NCI-H1436 (cell line): ENCODE measurements around the gene GPC6.
"Not testable (repeated sequence)": the region's sequence is repeated elsewhere in the genome, so short reads cannot be mapped to it uniquely, and the experiment has no call there.

Experiments
- DNase-seq: peaks from one replicate; lab custom pipeline; 2025; lab: John Stamatoyannopoulos, UW

Gene GPC6

GRCh38 chr13:94328381-94329041 is 1101.9 kb downstream of the GPC6 start:
- DNase-seq = no peak

DNA sequence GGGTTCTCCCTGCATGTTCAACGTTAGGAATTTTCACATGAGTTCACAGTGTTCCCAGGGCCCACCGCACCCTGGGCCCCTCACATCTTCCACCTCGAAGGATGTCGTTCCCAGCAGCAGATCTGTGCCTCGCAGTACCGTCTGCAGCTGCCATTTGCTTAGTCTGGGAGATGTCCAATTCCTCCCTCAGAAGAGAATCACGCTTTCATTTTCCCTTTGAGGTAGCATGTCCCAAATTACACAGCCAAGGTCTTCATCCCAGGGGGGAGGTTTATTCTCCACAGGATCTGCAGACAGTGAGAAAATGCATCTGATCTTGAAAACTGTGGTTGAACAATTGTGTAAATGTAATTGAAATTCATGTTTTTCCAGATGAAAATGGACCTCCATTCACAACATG is 1102.7 kb downstream of the GPC6 start:
- no peak for DNase-seq

- no peak for DNase-seq
These were observed 1103.3 kb downstream of the GPC6 start for GRCh38 chr13:94329754-94330551.

- no peak for DNase-seq
These were observed 1104.0 kb downstream of the GPC6 start for GRCh38 chr13:94330552-94331071.

DNA sequence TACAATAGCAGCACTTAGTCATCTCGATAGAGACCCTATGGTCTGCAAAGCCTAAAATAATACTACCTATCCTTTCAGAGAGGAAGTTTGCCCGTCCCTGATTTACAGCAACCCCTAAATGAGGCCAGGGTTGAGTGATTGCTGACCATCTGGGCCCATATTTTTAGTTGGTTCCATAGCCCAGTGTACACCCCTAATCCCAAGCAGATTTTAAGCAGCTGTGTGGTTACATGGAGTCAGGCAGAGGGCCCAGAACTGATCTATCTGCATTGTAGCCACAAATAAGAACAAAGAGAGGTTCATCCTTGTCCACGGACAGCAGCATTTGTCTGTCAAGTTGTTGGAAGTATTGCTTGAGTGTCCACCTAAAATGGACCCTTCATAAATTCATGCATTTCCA is 1104.7 kb downstream of the GPC6 start:
- no peak for DNase-seq

GRCh38 chr13:94332359-94333096 is 1105.9 kb downstream of the GPC6 start:
- no peak for DNase-seq

- no peak for DNase-seq
These were observed 1106.7 kb downstream of the GPC6 start for GRCh38 chr13:94333131-94333820.

GRCh38 chr13:94335761-94336526 is 1109.3 kb downstream of the GPC6 start:
- no peak for DNase-seq

DNA sequence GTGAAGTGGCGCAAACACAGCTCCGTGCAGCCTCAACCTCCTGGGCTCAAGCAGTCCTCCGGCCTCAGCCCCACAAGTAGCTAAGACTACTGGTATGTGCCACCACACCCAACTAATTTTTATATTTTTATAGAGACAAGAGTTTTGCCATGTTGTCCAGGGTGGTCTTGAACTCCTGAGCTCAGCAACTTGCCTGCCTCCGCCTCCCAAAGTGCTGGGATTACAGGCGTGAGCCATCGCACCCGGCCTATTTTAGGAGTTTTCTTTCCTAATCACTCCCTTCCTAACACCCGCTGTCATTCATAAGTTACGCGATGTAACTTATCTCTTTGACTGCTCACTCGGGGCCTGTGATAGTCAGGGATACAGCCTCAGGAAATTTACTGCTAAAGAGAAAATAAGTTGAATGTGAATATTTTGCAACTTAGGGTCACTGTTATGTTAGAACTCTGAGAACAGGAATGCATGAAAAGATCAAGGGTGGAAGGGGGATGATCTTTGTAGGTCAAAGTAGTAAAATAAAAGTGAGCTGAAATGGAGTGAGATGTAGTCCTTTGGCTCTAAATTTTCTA is 1112.6 kb downstream of the GPC6 start:
- no peak for DNase-seq

DNA sequence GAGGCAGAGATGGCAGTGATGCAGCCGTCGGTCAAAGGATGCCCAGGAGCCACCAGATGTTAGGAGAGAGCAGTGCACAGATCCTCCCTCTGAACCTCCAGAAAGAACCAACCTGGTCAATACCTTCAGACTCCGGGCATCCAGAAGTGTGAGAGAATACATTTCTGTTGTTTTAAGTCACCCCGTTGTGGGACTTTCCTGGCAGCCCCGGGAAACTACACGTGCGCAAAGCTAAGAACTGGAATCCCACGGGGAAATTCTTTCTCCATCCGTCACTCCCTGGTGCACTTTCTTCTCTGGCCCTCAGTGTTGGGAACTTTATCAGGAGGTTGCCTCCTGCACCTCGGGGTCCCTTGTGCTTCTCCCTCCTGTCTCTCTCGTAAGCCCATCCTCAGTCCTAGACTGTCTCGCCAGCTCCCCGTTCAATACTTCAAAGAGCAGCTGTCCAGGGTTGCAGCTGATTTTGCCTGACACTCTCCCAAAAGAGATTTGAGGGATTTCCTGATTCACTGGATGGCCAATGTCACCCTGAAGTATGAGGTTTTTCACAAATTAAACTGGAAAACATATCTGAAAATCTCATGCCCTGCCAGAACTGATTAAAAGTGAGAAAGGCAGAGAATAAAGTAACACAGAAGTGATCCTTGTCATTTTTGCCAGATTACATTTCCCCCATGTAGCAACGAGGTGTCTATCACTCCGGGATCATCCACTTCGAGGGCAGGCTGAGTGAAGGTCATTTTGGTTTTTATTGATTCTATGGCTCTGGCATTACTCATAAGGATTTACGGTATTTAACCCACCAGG is 1116.0 kb downstream of the GPC6 start:
- DNase-seq = no peak

DNA sequence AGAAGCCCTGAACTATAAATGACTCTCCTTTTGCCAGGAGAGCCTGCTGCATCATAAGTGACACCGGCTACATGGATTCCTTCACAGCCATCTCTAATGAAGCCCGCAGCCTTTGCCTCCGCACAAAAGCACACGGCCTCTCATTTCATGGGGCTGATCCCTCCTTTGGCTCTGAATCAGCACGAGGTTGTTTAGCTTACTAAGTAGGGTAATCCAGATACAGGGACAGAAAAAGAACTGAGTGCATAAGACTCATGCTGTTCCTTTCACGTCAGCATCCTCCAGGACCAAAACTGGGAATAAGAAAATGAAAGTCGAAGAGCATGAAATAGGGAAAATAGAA is 1116.6 kb downstream of the GPC6 start:
- DNase-seq = no peak

- DNase-seq = not testable (repeated sequence)
These were observed 1117.1 kb downstream of the GPC6 start for GRCh38 chr13:94343687-94344086.

DNA sequence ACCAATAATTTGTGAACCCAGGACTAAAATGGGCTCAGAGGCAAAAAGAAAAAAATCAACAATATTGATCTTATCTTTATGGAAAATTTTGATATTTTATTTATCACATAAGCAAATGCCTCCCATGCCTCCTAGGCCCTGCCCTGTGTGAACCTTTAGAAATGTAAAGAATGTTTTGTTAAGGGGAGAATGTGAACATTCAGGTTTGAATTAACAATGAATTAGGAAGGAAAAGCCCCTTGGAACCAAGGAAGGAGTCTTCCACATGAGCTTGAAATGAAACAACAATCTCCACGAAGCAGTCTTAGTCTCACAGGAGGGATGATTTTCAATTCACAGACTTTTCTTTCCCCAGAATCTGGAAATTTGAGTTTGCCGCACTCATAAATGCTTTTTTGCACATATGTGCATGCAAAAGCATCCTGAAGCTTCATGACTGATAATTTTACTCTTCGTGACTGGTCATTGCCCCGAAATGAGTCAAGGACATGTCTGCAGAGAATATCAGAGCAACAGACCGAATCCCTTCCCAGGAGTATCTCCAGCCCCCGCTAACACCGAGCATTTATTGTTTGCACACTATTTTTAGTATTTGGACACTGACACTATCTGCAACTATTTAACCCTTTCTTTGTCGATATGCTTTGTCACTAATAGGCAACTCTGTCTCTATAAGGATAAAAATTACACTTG is 1117.7 kb downstream of the GPC6 start:
- no peak for DNase-seq

DNA sequence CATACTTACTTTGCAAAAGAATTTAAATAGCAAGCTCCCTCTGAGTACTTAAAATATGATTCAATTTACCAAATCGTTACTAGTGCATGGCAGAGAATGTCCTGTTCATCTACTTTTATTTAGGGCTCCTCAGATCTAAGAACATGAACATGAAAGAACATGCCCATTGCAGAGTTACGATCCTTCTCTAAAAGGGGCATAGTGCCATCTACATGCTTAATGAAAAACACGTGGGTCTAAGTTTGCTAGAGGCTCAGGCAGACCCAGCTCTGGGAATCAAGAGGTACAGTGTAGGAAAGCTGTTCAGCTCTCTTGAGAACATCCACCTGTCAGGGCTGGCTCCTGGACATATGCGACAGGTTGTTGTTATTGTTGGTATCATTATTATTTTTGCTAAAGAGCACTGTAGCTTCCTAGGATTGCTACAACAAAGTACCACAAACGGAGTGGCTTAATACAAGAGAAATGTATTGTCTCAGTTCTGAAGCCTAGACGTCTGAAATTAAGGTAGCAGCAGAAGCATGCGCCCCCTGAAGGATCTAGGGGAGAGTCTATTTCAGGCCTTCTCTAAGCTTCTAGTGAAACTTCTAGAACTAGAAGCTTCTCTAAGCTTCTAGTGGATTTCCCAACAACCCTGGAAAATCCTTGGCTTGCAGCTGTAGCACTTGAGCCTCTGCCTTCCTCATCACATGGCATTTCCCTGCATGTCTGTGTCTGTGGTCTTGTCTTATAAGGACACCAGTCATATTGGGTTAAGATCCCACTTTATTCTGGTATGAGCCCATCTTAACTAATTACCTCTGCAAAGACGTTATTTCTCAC is 1119.0 kb downstream of the GPC6 start:
- peak; percentile 64 for DNase-seq

DNA sequence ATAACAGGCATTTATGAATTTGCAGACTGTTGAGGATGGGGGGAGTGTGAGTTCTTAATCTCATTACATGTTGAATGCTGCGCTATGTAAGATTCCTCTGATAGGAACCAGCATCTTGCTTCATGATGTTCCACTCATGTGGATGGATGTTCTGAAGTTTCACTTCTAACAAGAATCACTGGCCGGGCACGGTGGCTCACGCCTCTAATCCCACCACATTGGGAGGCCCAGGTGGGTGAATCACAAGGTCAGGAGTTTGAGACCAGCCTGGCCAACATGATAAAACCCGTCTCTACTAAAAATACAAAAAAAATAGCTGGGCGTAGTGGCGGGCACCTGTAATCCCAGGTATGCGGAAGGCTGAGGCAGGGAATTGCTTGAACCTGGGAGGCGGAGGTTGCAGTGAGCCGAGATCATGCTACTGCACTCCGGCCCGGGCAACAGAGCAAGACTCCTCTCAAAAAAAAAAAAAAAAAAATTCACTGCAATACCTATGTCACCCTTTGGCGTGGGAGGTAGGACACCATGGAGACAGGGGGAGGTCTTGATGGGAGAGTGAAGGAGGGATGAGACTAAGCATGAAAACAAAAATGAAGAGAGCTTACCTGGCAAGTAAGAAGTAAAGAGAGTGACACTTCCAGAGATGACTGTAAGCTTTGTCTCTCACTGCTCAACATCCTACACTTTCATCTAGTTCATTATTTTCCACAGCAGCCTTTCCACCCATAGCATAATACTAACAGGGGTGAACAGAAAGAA is 1119.8 kb downstream of the GPC6 start:
- DNase-seq = no peak

DNA sequence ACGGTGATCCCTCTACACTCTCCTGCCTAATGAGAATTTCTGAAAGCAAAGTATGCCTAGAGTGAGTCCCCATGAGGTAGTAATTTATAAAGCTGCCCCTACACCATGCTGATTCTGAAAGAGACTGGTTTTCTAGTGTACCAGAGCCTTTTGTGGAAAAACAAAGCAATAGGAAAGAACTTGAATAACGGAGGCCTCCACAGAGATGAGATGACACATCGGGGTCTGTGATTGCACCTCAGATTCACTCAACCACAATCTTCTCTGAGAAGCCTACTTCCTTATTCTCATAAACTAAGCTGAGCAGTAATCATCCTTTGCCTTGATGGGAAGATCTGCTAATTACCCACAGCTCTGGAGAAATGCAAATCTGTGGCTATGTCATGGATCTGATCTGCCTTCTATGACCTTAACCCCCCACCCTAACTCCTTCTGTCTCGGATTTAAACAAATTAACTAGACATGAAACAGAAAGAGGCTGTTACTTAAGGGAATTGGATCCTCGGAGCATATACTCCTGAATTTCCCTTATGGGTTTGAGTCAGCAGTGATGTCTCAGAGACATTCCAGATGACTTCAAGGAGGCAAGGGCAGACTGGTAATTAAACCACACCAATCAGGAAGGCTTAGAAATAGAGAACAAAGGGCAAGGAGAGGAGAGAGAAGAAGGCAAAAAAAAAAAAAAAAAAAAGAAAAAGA is 1124.8 kb downstream of the GPC6 start:
- no peak for DNase-seq

DNA sequence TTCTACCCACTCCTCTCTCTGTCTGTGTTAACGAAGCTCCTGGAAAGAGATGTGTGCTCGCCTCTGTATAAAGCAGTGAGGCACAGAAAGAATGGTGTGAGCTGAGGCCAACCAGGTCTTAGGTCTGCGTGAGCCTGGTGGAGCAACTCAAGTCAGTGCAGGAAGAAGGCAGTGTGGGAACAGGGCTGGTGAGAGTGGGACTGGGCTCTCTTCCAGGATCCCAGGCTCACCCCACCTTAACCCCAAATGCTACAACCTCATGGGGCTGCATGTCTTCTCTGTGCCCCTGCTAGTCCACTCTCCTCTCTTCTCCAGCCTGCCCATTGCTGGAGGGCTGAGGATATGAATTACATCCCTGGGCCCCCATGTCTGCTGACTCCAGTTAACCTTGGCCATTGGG is 1125.5 kb downstream of the GPC6 start:
- DNase-seq = no peak
